ENCODE measurements around the gene MAPRE3.

- TF ChIP-seq SUZ12 (IDR thresholded peaks at IDR 0.05; ENCODE audit: extremely low read depth, insufficient read depth, insufficient read length) (no peak), ZNF274 (IDR thresholded peaks at IDR 0.05; ENCODE audit: low read depth, low read length) (no peak), YY1 (IDR thresholded peaks at IDR 0.05; ENCODE audit: insufficient read depth, insufficient read length) (no peak)
Measured at GRCh38 chr2:26932974-26933373, 37.5 kb upstream of the MAPRE3 start.

Measured in NT2/D1 (cell line).